NCI-H446 (cell line): Measurements from ENCODE around the gene SLC35F3.

ENCODE experiments used
- DNase-seq, 2 experiments: peaks; one replicate each; lab custom pipeline; 2025; lab: John Stamatoyannopoulos, UW

The SLC35F3 gene

GRCh38 chr1:234040446-234041317 lies 136.2 kb downstream of the SLC35F3 start:
- no peak for DNase-seq

DNA sequence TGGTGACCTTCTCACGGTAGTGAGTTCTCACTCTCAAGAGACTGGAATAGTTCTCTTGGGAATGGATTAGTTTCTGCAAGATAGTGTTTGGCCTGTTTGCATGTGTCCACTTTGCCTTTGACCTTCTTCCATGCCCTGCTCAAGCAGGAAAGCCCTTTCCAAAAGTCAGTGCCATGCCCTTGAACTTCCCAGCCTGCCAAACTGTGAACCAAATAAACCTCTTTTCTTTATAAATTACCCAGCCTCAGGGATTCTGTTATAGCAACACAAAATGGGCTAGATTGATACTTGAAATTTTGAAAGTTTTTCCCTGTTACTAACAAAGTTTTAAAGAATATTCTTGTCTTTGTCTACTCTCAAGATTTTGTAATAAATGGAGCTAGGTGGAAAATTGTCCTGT lies 139.6 kb downstream of the SLC35F3 start:
- DNase-seq = no peak

DNA sequence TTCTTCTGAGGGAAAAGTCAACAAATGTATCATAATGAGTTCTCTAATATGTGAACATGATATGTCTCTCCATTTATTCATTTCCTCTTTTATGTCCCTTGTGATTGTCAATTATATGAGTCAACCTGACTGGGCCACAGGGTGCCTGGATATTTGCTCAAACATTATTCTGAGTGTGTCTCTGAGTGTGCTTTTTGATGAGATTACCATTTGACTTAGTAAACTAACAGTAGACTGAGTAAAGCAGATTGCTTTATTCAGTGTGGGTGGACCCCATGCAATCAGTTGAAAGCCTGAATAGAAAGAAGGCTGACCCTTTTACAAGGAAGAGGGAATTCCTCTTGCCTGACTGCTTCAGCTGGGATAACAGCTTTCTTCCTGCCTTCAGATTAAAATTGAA lies 142.6 kb downstream of the SLC35F3 start:
- DNase-seq = no peak

GRCh38 chr1:234062166-234062565 lies 157.7 kb downstream of the SLC35F3 start:
- no peak for DNase-seq

DNA sequence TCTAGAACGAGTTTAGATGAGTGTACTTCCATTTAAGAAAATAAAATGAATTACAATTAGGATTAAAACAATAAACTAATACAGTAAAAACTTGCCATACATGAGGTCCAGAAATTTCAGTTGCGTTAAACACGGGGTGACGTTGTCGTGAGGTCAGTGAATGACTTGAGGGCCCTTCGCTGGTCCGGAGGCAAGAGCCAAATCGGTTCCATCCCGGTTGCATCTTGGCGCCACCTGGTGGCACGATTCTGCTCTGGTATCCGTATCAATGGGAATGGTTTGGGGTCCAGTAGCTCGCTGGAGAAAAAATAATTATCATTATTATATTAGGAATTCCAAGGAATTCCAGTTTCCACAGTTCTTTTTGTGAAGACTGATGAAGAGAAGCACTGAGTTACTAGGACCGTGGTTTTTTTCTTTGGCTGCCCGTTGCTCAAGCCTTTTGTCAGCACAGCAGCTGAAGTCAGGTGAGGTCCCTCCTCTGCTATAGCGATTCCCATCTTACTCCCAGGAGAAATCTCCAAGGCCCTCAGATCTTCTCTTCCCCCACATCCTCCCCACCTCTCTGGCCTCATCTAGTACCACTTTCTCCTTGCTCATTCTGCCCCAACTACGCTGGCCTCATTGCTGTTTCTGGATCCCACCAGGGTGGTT lies 161.4 kb downstream of the SLC35F3 start:
- peak; percentile 51 to 91 for DNase-seq

DNA sequence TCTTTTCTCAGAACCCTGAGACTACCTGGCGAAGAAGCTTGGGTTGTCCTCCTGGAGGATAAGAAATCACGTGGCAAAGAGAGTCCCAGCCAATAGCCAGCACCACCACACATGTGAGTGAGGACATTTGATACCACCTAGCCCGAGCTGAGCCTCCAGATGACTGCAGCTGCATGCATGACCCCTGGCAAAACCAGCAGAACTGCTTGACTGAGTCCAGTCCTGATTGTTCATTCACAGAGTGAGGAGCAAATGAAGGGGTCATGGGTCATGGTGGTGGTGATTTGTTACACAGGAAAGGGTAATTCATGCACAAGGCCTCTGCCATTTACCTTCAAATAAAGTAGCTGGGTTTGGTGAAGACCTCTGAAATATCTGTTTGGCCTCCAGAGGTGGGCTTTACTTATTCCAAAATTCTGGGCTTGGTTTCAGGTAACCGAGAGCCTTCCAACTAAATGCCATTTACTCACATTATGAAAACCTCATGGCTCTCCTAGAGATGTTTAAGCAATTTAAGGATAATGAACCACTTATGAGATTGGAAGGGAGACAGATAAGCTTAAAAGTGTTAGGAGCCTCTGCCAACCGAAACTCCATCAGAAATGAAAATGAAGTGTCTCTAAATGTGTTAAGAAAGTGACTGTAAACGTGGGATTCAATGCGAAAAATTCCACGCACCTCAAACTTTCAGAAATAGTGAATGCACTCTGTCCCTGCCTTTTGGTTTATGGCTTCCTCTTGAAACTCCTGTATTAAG lies 163.3 kb downstream of the SLC35F3 start:
- no peak for DNase-seq

DNA sequence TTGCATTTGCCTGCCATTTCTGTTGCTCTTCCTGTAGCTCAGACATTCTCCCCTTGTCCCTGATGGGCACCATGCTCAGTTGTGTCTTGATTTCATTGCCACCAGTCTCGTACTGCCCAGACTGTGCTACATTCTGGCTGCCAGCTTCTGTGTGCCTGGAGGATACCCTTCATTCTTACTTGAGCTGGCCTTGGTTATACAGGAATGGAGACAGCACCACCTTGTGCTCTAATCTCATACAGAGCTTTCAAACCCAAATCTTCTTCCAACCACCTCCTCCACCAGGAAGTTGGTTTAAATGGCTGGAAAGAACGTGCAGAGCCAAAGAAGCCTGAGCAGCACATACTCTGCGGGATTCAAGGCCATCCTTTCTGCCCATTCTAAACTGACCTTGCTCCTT lies 165.3 kb downstream of the SLC35F3 start:
- peak in 1 of 2 experiments; percentile 36 for DNase-seq

GRCh38 chr1:234072793-234073192 lies 168.3 kb downstream of the SLC35F3 start:
- no peak for DNase-seq

DNA sequence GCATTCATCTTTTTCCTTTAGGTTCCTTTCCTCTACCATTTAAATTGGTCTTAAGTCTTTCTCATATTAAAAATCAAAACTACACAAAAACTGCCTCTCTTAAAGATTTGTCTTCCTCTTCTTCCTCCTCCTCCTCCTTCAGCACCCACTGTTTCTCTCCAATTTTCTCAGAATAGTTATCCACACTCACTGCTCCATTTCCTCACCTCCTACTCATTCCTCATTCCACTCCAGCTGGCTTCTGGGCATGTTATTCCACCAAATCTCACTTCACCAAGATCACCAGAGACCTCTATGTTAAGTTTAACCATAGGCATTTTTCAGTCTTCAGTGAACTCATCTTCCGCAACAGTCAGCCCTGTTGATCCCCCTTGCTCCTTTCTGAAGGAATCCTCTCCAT lies 173.7 kb downstream of the SLC35F3 start:
- no peak for DNase-seq

- no peak for DNase-seq
These were observed 175.4 kb downstream of the SLC35F3 start for GRCh38 chr1:234079896-234080295.

- no peak for DNase-seq
These were observed 179.0 kb downstream of the SLC35F3 start for GRCh38 chr1:234083460-234083859.

- DNase-seq = no peak
These were observed 184.9 kb downstream of the SLC35F3 start for GRCh38 chr1:234089396-234089795.

DNA sequence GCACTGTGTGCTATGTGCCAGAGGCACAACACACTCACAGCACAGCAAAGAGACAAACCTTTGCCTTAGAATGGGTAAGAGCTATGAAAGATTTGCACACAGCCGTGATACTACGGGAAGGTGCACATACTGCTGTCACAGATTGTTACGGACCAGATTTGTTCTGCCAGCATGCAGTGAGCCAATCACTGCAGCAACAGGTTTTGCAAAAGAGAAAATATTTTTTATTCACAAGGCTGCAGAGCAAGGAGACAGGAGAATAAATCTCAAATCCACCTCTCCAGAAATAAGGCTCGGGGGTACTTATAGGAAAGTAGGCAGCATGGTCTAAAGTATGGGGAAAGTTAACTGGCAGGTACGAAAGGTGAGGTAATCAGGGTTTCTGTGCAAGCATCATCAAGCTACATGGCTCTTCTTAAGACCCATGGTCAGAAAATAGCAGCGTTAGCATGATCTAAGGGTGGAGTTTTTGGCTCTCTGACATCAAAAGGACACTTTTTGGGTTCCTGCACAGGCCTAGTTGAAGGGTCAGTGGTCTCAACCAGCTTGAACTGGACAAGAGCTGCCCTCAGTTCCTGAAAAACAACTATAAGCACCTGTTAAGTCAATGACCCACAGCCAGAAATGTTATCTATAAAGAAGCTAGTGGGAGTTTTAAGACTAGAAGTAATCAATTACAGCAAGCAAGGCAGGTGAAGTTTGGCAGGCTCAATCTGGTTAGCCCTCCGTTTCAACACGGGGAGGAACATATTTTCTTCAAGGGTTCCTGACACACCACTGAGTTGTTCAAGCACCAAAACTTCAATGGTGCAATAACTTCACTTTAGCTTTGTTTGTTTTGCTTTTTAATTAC lies 186.0 kb downstream of the SLC35F3 start:
- no peak for DNase-seq

GRCh38 chr1:234091065-234091401 lies 186.6 kb downstream of the SLC35F3 start:
- no peak for DNase-seq

DNA sequence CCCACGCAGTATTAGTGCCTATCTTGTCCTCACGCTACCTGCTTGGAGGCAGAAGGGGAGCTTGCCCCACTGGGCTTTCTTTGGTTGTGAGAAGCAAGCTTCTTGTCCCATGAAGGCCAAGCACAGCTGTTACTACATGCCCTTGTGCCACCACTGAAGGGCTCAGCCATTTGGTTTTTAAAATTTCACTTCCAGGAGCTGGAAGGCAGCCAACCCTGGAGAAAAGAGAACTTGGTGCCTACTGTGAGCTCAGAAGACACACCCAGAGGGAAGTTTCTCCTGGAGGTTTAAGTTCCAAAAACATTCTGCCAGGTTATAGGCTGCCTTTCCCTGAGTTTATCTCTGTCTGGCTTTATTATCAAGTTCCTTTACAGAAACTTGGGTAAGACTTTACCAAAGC lies 187.4 kb downstream of the SLC35F3 start:
- peak in 1 of 2 experiments; percentile 58 for DNase-seq

- DNase-seq = no peak
These were observed 188.6 kb downstream of the SLC35F3 start for GRCh38 chr1:234093107-234093506.

DNA sequence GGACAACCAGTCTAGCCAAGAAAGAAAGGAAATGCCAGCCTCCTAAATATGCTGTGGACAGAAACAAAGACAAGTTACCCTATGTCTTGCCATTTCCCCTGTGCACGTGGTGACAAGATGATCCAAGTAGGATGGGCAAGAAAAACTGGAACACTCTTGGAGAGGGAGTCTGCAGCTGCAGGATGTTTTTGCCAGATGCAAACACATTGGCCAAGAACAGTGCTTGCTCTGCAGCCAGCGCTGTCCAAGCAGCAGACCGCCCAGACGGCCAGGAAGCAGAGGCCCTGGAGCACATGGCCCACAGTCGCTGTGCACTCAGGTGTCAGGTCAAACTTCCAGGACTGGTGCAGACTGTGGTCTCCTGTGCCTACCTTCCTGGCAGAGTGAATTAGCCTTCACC lies 189.3 kb downstream of the SLC35F3 start:
- no peak for DNase-seq

DNA sequence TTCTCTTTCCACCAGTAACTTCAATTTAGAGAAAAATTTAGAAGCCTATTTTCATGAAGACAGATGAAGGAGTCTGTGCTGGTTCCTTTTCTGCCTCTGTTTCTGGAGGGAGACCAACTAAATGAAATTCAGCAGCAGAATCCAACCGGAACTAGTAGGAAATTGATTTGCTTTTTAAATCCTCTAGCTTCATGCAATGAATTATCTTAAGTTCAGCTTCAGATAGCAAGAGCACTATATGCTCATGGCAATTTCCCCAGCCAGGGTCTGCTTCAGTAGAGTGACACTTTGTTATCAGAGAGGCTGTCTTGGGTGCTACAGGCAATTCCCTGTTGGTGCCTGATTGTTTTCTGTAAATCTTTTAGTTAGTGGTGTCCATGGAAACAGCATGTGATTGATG lies 189.7 kb downstream of the SLC35F3 start:
- no peak for DNase-seq

- no peak for DNase-seq
These were observed 191.8 kb downstream of the SLC35F3 start for GRCh38 chr1:234096161-234096770.

- peak; percentile 44 to 79 for DNase-seq
These were observed 198.1 kb downstream of the SLC35F3 start for GRCh38 chr1:234102583-234102982.

GRCh38 chr1:234103198-234103597 lies 198.7 kb downstream of the SLC35F3 start:
- no peak for DNase-seq
